IMR-90 (cell line): ENCODE data around the gene DSCAML1. TPM values are rescaled to one million over a fixed set of nuclear protein-coding genes. Genes with fewer than 3 reads are reported as not detected.

Experiments used
- ATAC-seq: fragments of 200-7000 bp; cut with Tn5 transposase; 2 replicates; pipeline ENCODE4 v1.9.1; 2020; ENCODE audit warnings: low read depth, mild to moderate bottlenecking, moderate library complexity
- BruUV-seq: library from RNA; stranded (reverse); fragments of 400-500 nt; replicated peaks from 2 replicates; lab custom pipeline; 2021; lab: Mats Ljungman, UMichigan
- CTCF ChIA-PET: fragments of 300-600 bp; formaldehyde crosslinking; extraction: SDS; loops from one replicate; lab custom pipeline; 2021; ENCODE audit warnings: antibody characterized with exemption; lab: Yijun Ruan, JAX
- POLR2A ChIA-PET: fragments of 300-600 bp; sonication (Branson Sonifier 250); formaldehyde crosslinking; loops from one replicate; lab custom pipeline; 2022; ENCODE audit warnings: antibody characterized with exemption; ENCODE audit not compliant: unreplicated experiment; lab: Charles Lee
- DNase-seq: peaks from one replicate; pipeline ENCODE4 v3.0.0; 2013
- H2AFZ ChIP-seq: replicated peaks from 2 replicates; pipeline ENCODE3; 2013; ENCODE audit warnings: low read length, mild to moderate bottlenecking; ENCODE audit not compliant: poor library complexity
- H2AK5ac ChIP-seq: 2 replicates; pipeline ENCODE4 v1.6.1; 2013; ENCODE audit warnings: low read depth, low read length, inconsistent platforms
- H2AK9ac ChIP-seq: replicated peaks from 2 replicates; pipeline ENCODE3; 2013; ENCODE audit warnings: mild to moderate bottlenecking, low read depth, low read length, moderate library complexity; ENCODE audit not compliant: poor library complexity
- H2BK120ac ChIP-seq: 2 replicates; pipeline ENCODE4 v1.6.1; 2013; ENCODE audit warnings: low read depth, low read length, inconsistent platforms
- H2BK15ac ChIP-seq: 3 replicates; pipeline ENCODE4 v1.6.1; 2013; ENCODE audit warnings: low read depth, low read length, inconsistent platforms
- H2BK20ac ChIP-seq: 2 replicates; pipeline ENCODE4 v1.6.1; 2013; ENCODE audit warnings: low read depth, mild to moderate bottlenecking, inconsistent platforms, low read length, moderate library complexity
- H2BK5ac ChIP-seq: 2 replicates; pipeline ENCODE4 v1.6.1; 2013; ENCODE audit warnings: mild to moderate bottlenecking, low read depth, low read length, inconsistent platforms; ENCODE audit not compliant: poor library complexity, severe bottlenecking
- H3K14ac ChIP-seq: replicated peaks from 2 replicates; pipeline ENCODE4 v1.6.1; 2013; ENCODE audit warnings: low read depth, low read length, inconsistent platforms
- H3K18ac ChIP-seq: 2 replicates; pipeline ENCODE4 v1.6.1; 2013; ENCODE audit warnings: low read depth, low read length, control low read depth
- H3K23ac ChIP-seq: 2 replicates; pipeline ENCODE4 v1.6.1; 2013; ENCODE audit warnings: low read depth, low read length, inconsistent platforms
- H3K27ac ChIP-seq: 2 replicates; pipeline ENCODE4 v1.5.1; 2013; ENCODE audit warnings: mild to moderate bottlenecking, control low read depth, low read length; ENCODE audit not compliant: insufficient read depth
- H3K27me3 ChIP-seq: 2 replicates; pipeline ENCODE4 v1.6.1; 2013; ENCODE audit warnings: low read length; ENCODE audit not compliant: control insufficient read depth, insufficient read depth
- H3K36me3 ChIP-seq: 2 replicates; pipeline ENCODE4 v1.6.1; 2013; ENCODE audit warnings: low read length, mixed read lengths; ENCODE audit not compliant: control insufficient read depth, insufficient read depth
- H3K4ac ChIP-seq: 2 replicates; pipeline ENCODE4 v1.6.1; 2013; ENCODE audit warnings: low read depth, low read length, inconsistent platforms
- H3K4me1 ChIP-seq: 2 replicates; pipeline ENCODE4 v1.6.1; 2013; ENCODE audit warnings: low read length, mixed read lengths; ENCODE audit not compliant: control insufficient read depth, insufficient read depth
- H3K4me2 ChIP-seq: 2 replicates; pipeline ENCODE4 v1.6.1; 2013; ENCODE audit warnings: low read depth, mild to moderate bottlenecking, control low read depth, low read length, moderate library complexity
- H3K4me3 ChIP-seq: 2 replicates; pipeline ENCODE4 v1.5.1; 2013; ENCODE audit warnings: low read depth, mild to moderate bottlenecking, control low read depth, low read length, moderate library complexity; ENCODE audit not compliant: insufficient read depth
- H3K56ac ChIP-seq: 2 replicates; pipeline ENCODE4 v1.6.1; 2013; ENCODE audit warnings: low read length, inconsistent platforms; ENCODE audit not compliant: insufficient read depth; ENCODE audit errors: extremely low read depth
- H3K79me1 ChIP-seq, 2 experiments: 2 replicates each; pipeline ENCODE4 v1.6.1; 2013; ENCODE audit warnings: low read length in 2 of 2, inconsistent platforms in 1 of 2, low read depth in 1 of 2
- H3K9ac ChIP-seq: 2 replicates; pipeline ENCODE4 v1.6.1; 2013; ENCODE audit warnings: low read depth, low read length, control low read depth
- H3K9me1 ChIP-seq: 2 replicates; pipeline ENCODE4 v1.6.1; 2013; ENCODE audit warnings: low read length, inconsistent platforms; ENCODE audit not compliant: insufficient read depth
- H3K9me3 ChIP-seq: 2 replicates; pipeline ENCODE4 v1.6.1; 2013; ENCODE audit warnings: low read length; ENCODE audit not compliant: control insufficient read depth, insufficient read depth
- H4K20me1 ChIP-seq: 2 replicates; pipeline ENCODE4 v1.6.1; 2013; ENCODE audit warnings: low read length, inconsistent platforms; ENCODE audit not compliant: insufficient read depth
- H4K5ac ChIP-seq: 2 replicates; pipeline ENCODE4 v1.6.1; 2013; ENCODE audit warnings: mild to moderate bottlenecking, low read depth, low read length, control low read depth
- H4K8ac ChIP-seq, 2 experiments: 2 replicates each; pipeline ENCODE4 v1.6.1; 2013; ENCODE audit warnings: low read depth in 2 of 2, low read length in 2 of 2, control low read depth in 1 of 2, inconsistent platforms in 1 of 2
- H4K91ac ChIP-seq: 2 replicates; pipeline ENCODE4 v1.6.1; 2013; ENCODE audit warnings: low read depth, low read length, inconsistent platforms; ENCODE audit not compliant: insufficient read depth
- BHLHE40 ChIP-seq: fragments of 150-350 bp; IDR thresholded peaks from 2 replicates; pipeline ENCODE4 v1.6.1; 2016; ENCODE audit warnings: mild to moderate bottlenecking, low read depth, low read length
- CHD1 ChIP-seq: IDR thresholded peaks from 2 replicates; pipeline ENCODE4 v1.6.1; 2012; ENCODE audit warnings: low read depth, low read length, improper control_type of control experiment
- FOS ChIP-seq: fragments of 150-350 bp; IDR thresholded peaks from 2 replicates; pipeline ENCODE4 v1.6.1; 2016; ENCODE audit warnings: low read depth, low read length
- MXI1 ChIP-seq: IDR thresholded peaks from 2 replicates; pipeline ENCODE4 v1.6.1; 2012; ENCODE audit warnings: low read depth, mild to moderate bottlenecking, low read length, moderate library complexity, borderline replicate concordance
- NFE2L2 ChIP-seq: fragments of 150-350 bp; IDR thresholded peaks from 2 replicates; pipeline ENCODE4 v1.6.1; 2016; ENCODE audit warnings: low read depth, mild to moderate bottlenecking, low read length
- WGBS, 2 experiments: methylation state at CpG; one replicate each; pipeline versions ENCODE4 v1.1.5 to v1.1.7; 2013; ENCODE audit warnings: missing lambda C conversion rate in 2 of 2; ENCODE audit not compliant: insufficient read length in 1 of 2; ENCODE audit errors: extremely low coverage in 2 of 2; 5-methylcytosine and 5-hydroxymethylcytosine counted together
- dilution Hi-C: fragments of 300-500 bp; cut with HindIII; formaldehyde crosslinking; loops from one replicate; pipeline ENCODE4 v1.14.3; 2018; ENCODE audit warnings: low sequenced_read_pairs; ENCODE audit not compliant: unreplicated experiment
- in situ Hi-C: fragments of 300-500 bp; cut with MboI; formaldehyde crosslinking; loops from 3 replicates; pipeline ENCODE4 v1.14.3; 2019; ENCODE audit warnings: low sequenced_read_pairs, inconsistent platforms, mixed read lengths
- intact Hi-C: fragments of 100-400 bp; cut with micrococcal nuclease; formaldehyde crosslinking; loops from 2 replicates; pipeline ENCODE4 v1.10.0; 2022
- polyA plus RNA-seq, 3 experiments: library from polyadenylated mRNA; depleted of rRNA; stranded (reverse); fragments of >200 nt; gene quantifications; 2 replicates each; pipeline ENCODE4 v1.2.3, GENCODE V29; 2012; ENCODE audit warnings: low replicate concordance in 1 of 3
- total RNA-seq: library from RNA; depleted of rRNA; stranded (reverse); fragments of >200 nt; gene quantifications from 2 replicates; pipeline ENCODE4 v1.2.3, GENCODE V29; 2012
- TF ChIP-seq, protein P1 (sequence below): fragments of 150-350 bp; IDR thresholded peaks from 2 replicates; pipeline ENCODE4 v1.6.1; 2017; ENCODE audit warnings: mild to moderate bottlenecking, antibody characterized with exemption, low read length, low read depth

The DSCAML1 gene
- total and polyA plus RNA-seq, 2 of the 4 experiments (the other 2 are of a cell fraction): not detected

DNA sequence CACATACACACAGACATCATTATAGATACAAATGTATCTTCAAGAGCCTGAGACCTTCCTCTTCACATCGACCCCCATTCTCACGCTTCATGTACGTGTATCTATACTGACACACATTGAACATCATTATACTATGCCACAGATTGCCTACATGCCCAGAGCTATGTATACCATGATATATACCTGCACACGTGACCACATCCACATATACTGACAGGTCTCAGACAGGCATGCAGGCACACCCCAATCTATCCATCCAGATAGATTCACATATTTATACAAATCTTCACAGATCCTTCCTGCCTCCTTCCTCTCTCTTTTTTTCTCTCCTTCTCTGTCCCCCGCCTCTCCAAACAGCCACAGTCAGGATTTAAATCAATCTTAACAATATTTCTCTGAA lies 329.2 kb downstream of the DSCAML1 start:
- POLR2A ChIA-PET: no interaction called here
- dilution Hi-C loops: no loop called here

More for the DNA sequence above, 329.2 kb downstream of the DSCAML1 start:
- Histone ChIP-seq H2BK120ac (no peak overlapping the region), H3K4me2 (no peak overlapping the region), H3K4ac (no peak overlapping the region), H3K27ac (no peak overlapping the region), H2AK5ac (no peak overlapping the region), H3K79me1 (no peaks in the 10 kb centered on the region), H3K18ac (no peak overlapping the region), H3K36me3 (no peaks in the 10 kb centered on the region), H4K91ac (no peak overlapping the region), H2AK9ac (no peak overlapping the region), H3K23ac (no peak overlapping the region), H3K4me3 (no peak overlapping the region), H4K20me1 (no peaks in the 10 kb centered on the region), H3K56ac (no peak overlapping the region), H4K8ac (no peak overlapping the region), H2BK5ac (no peak overlapping the region), H3K9me3 (no peaks in the 10 kb centered on the region), H2BK15ac (no peak overlapping the region), H4K5ac (no peak overlapping the region), H3K9ac (no peak overlapping the region), H3K27me3 (peaks cover 23% of the 10 kb centered on the region), H3K14ac (no peak overlapping the region), H3K9me1 (no peaks in the 10 kb centered on the region), H2AFZ (no peak overlapping the region), H2BK20ac (no peak overlapping the region), H3K4me1 (no peaks in the 10 kb centered on the region)
- DNase-seq (no peak), ATAC-seq (no peak)
- in situ Hi-C loops (no loop called here), intact Hi-C loops (no loop called here)
- CTCF ChIA-PET: interaction anchor here (0.7 kb wide), 1 partner anchor 22 kb away, joined by 3 read pairs; no protein-coding TSS in a partner anchor
- TF ChIP-seq MXI1 (no peak), FOS (no peak), BHLHE40 (no peak), CHD1 (no peak), NFE2L2 (no peak)
- TF ChIP-seq, protein P1, sequence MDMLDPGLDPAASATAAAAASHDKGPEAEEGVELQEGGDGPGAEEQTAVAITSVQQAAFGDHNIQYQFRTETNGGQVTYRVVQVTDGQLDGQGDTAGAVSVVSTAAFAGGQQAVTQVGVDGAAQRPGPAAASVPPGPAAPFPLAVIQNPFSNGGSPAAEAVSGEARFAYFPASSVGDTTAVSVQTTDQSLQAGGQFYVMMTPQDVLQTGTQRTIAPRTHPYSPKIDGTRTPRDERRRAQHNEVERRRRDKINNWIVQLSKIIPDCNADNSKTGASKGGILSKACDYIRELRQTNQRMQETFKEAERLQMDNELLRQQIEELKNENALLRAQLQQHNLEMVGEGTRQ: no peak
- 60% methylated on average over 5 of the region's 5 CpGs; no CpG with 5 or more reads in 1 of the 2 experiments for WGBS, 2 experiments
- BruUV-seq: no TSS peak
